ENCODE data around the gene SLC43A2. TPM values are rescaled to one million over a fixed set of nuclear protein-coding genes. Genes with fewer than 3 reads are reported as not detected.
A peak's percentile ranks its signal among the peaks of the same experiment; 100 is the strongest.

SLC43A2 gene
- total and polyA plus RNA-seq, 10 of the 15 experiments (the other 5 are each of a cell fraction or from before 2014, with no cell fraction given) = 0.03 to 14.0 (median 5.3) TPM

DNA sequence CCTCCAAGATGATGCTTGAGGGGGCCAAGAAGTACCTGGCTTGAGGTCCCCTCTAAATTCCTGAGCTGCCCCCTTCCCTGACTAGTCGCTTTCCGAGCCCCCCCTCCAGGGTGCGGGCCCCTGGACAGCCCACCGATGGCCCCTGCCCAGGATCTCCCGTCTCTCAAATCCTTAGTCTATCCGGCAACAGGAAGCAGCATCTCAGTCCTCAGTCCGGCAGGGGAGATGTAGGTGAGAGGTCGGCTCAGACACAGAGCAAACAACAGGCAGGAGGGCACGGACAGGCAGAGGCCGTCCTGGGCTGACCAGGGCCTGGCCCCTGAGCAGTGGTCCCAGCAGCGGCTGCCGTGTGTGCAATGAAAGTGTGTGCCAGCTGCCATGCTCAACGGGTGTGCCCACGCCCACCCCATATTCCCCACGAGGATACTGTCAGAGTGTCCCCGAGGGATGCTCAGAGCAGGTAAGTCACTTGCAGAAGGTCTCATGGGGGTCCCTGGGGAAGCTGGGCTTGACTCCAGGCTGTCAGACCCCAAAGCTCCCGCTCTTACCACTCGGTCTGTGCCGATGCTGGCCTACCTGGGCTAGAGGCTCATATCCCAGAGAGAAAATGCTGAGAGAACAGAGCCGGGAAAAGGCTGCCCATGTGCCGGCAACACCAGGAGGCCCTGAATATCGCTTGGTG is 7.2 kb downstream of the SLC43A2 start (continued):
- TF ChIP-seq, protein P1, sequence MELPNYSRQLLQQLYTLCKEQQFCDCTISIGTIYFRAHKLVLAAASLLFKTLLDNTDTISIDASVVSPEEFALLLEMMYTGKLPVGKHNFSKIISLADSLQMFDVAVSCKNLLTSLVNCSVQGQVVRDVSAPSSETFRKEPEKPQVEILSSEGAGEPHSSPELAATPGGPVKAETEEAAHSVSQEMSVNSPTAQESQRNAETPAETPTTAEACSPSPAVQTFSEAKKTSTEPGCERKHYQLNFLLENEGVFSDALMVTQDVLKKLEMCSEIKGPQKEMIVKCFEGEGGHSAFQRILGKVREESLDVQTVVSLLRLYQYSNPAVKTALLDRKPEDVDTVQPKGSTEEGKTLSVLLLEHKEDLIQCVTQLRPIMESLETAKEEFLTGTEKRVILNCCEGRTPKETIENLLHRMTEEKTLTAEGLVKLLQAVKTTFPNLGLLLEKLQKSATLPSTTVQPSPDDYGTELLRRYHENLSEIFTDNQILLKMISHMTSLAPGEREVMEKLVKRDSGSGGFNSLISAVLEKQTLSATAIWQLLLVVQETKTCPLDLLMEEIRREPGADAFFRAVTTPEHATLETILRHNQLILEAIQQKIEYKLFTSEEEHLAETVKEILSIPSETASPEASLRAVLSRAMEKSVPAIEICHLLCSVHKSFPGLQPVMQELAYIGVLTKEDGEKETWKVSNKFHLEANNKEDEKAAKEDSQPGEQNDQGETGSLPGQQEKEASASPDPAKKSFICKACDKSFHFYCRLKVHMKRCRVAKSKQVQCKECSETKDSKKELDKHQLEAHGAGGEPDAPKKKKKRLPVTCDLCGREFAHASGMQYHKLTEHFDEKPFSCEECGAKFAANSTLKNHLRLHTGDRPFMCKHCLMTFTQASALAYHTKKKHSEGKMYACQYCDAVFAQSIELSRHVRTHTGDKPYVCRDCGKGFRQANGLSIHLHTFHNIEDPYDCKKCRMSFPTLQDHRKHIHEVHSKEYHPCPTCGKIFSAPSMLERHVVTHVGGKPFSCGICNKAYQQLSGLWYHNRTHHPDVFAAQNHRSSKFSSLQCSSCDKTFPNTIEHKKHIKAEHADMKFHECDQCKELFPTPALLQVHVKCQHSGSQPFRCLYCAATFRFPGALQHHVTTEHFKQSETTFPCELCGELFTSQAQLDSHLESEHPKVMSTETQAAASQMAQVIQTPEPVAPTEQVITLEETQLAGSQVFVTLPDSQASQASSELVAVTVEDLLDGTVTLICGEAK (IDR thresholded peaks at IDR 0.05; ENCODE audit: borderline replicate concordance) = no peak

GRCh38 chr17:1620486-1620885 is 8.1 kb downstream of the SLC43A2 start:
- no peak overlapping the region for H3K27ac ChIP-seq (ENCODE audit: control insufficient read depth, insufficient read depth)
- no peaks in the 10 kb centered on the region; the same call in 1 of the 2 replicates for H3K79me2 ChIP-seq (ENCODE audit: control insufficient read depth, insufficient read depth, low read length)
- no peaks in the 10 kb centered on the region for H4K20me1 ChIP-seq (ENCODE audit: control insufficient read depth, insufficient read depth)
- no peak overlapping the region for H2AFZ ChIP-seq (ENCODE audit: control insufficient read depth, low read depth, low read length)
- ChIA-PET POLR2A (interaction anchor here (0.6 kb wide), 1 partner anchor 342 kb away, joined by 4 read pairs; no protein-coding TSS in a partner anchor), RAD21 (ENCODE audit: unreplicated experiment) (no interaction called here), CTCF (no interaction called here), SMC1A (ENCODE audit: uncharacterized antibody, unreplicated experiment) (no interaction called here)
- intact Hi-C loops (cut with micrococcal nuclease; ENCODE audit: unreplicated experiment) = no loop called here
- H3K4me2 ChIP-seq (ENCODE audit: control insufficient read depth, insufficient read depth) = no peak overlapping the region
- no TSS peak for BruUV-seq (replicated peaks)
- H3K27me3 ChIP-seq (replicated peaks in 1 of 2; ENCODE audit: control insufficient read depth in 2 of 2, insufficient read depth in 2 of 2, low read length in 1 of 2) = no peaks in the 10 kb centered on the region
- DNase-seq (ENCODE audit: low read depth, low spot score) (no peak), ATAC-seq (peak; percentile 19; the same call in 2 of the 3 replicates), FAIRE-seq (no peak)
- H3K4me1 ChIP-seq (ENCODE audit: control insufficient read depth, insufficient read depth, low read length) = peaks cover 3% of the 10 kb centered on the region
- no peaks in the 10 kb centered on the region for H3K9me3 ChIP-seq (replicated peaks; ENCODE audit: control insufficient read depth, insufficient read depth, low read length)
- H3K9ac ChIP-seq (ENCODE audit: control insufficient read depth, insufficient read depth, low read length) = no peak overlapping the region
- WGBS (ENCODE audit: insufficient coverage, insufficient replicate concordance, low lambda C conversion rate, missing lambda C conversion rate) = 86% methylated on average over 13 of the region's 13 CpGs
- H3K4me3 ChIP-seq = no peak overlapping the region
- H3K36me3 ChIP-seq (ENCODE audit: control insufficient read depth in 2 of 2, insufficient read depth in 2 of 2, low read length in 1 of 2) = no peaks in the 10 kb centered on the region
- in situ Hi-C loops (cut with MboI) = loop anchor here (10.0 kb wide), 1 partner anchor 46 kb away; no protein-coding TSS in a partner anchor
- TF ChIP-seq, protein P2, sequence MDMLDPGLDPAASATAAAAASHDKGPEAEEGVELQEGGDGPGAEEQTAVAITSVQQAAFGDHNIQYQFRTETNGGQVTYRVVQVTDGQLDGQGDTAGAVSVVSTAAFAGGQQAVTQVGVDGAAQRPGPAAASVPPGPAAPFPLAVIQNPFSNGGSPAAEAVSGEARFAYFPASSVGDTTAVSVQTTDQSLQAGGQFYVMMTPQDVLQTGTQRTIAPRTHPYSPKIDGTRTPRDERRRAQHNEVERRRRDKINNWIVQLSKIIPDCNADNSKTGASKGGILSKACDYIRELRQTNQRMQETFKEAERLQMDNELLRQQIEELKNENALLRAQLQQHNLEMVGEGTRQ (IDR thresholded peaks at IDR 0.05; ENCODE audit: borderline replicate concordance, low read depth, low read length) = no peak
- no peak for TF ChIP-seq SREBF2 (IDR thresholded peaks at IDR 0.05; ENCODE audit: low read length)
- no peak for TF ChIP-seq RBBP5 (conservative IDR thresholded peaks at IDR 0.05)
- no peak for TF ChIP-seq CHD4 (IDR thresholded peaks at IDR 0.05)
- no peak for TF ChIP-seq POLR2A (IDR thresholded peaks at IDR 0.05; ENCODE audit: low read depth, low read length)
- TF ChIP-seq, protein P3, sequence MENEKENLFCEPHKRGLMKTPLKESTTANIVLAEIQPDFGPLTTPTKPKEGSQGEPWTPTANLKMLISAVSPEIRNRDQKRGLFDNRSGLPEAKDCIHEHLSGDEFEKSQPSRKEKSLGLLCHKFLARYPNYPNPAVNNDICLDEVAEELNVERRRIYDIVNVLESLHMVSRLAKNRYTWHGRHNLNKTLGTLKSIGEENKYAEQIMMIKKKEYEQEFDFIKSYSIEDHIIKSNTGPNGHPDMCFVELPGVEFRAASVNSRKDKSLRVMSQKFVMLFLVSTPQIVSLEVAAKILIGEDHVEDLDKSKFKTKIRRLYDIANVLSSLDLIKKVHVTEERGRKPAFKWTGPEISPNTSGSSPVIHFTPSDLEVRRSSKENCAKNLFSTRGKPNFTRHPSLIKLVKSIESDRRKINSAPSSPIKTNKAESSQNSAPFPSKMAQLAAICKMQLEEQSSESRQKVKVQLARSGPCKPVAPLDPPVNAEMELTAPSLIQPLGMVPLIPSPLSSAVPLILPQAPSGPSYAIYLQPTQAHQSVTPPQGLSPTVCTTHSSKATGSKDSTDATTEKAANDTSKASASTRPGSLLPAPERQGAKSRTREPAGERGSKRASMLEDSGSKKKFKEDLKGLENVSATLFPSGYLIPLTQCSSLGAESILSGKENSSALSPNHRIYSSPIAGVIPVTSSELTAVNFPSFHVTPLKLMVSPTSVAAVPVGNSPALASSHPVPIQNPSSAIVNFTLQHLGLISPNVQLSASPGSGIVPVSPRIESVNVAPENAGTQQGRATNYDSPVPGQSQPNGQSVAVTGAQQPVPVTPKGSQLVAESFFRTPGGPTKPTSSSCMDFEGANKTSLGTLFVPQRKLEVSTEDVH (IDR thresholded peaks at IDR 0.05; ENCODE audit: low read depth, partially characterized antibody) = no peak
- no peak for TF ChIP-seq GABPA (IDR thresholded peaks at IDR 0.05; ENCODE audit: low read depth)
- no peak for TF ChIP-seq ZNF592 (IDR thresholded peaks at IDR 0.05)

All from GM12878 (cell line).